Nephron progenitor cell (in vitro differentiated cells): ENCODE measurements around the gene RNF212.

Source experiments
- DNase-seq: peaks from one replicate; pipeline ENCODE4 v3.0.0; 2021
- H3K27ac Mint-ChIP-seq: 2 replicates; pipeline ENCODE4 v1.8.0; 2021; ENCODE audit warnings: mild to moderate bottlenecking, moderate library complexity, mixed read lengths
- H3K27me3 Mint-ChIP-seq: 2 replicates; pipeline ENCODE4 v1.8.0; 2021; ENCODE audit warnings: mild to moderate bottlenecking, low read depth, mixed read lengths; ENCODE audit not compliant: poor library complexity
- H3K36me3 Mint-ChIP-seq: 2 replicates; pipeline ENCODE4 v1.8.0; 2021; ENCODE audit warnings: low read depth, mixed read lengths
- H3K4me1 Mint-ChIP-seq: 2 replicates; pipeline ENCODE4 v1.8.0; 2021; ENCODE audit warnings: mixed read lengths
- H3K4me3 Mint-ChIP-seq: 2 replicates; pipeline ENCODE4 v1.8.0; 2021; ENCODE audit warnings: mild to moderate bottlenecking, moderate library complexity, mixed read lengths
- H3K9me3 Mint-ChIP-seq: 2 replicates; pipeline ENCODE4 v1.8.0; 2021; ENCODE audit warnings: mild to moderate bottlenecking, moderate library complexity, mixed read lengths
- CTCF ChIP-seq: fragments of 200-600 bp; sonication (generic); IDR thresholded peaks from 2 replicates; pipeline ENCODE4 v1.5.0; 2021; ENCODE audit warnings: antibody characterized with exemption

The RNF212 gene

GRCh38 chr4:1105067-1105466 lies 8.3 kb downstream of the RNF212 start:
- Mint-ChIP-seq H3K36me3 (no peaks in the 10 kb centered on the region), H3K9me3 (no peaks in the 10 kb centered on the region), H3K27me3 (peaks cover 56% of the 10 kb centered on the region), H3K4me1 (peaks cover 12% of the 10 kb centered on the region), H3K27ac (no peak overlapping the region), H3K4me3 (no peak overlapping the region)
- no peak for TF ChIP-seq CTCF
- no peak for DNase-seq

- no peak for TF ChIP-seq CTCF
- Mint-ChIP-seq H3K4me3 (no peak overlapping the region), H3K4me1 (peaks cover 12% of the 10 kb centered on the region), H3K27ac (no peak overlapping the region), H3K27me3 (peaks cover 53% of the 10 kb centered on the region), H3K9me3 (no peaks in the 10 kb centered on the region), H3K36me3 (no peaks in the 10 kb centered on the region)
- no peak for DNase-seq
Observed at GRCh38 chr4:1104647-1105046, 8.7 kb downstream of the RNF212 start.

GRCh38 chr4:1099684-1100335 lies 13.6 kb downstream of the RNF212 start:
- no peak for TF ChIP-seq CTCF
- Mint-ChIP-seq H3K9me3 (no peaks in the 10 kb centered on the region), H3K4me3 (no peak overlapping the region), H3K4me1 (no peaks in the 10 kb centered on the region), H3K36me3 (no peaks in the 10 kb centered on the region), H3K27ac (no peak overlapping the region), H3K27me3 (peaks cover 46% of the 10 kb centered on the region)
- no peak for DNase-seq

- Mint-ChIP-seq H3K9me3 (no peaks in the 10 kb centered on the region), H3K4me1 (no peaks in the 10 kb centered on the region), H3K27me3 (peaks cover 46% of the 10 kb centered on the region), H3K4me3 (no peak overlapping the region), H3K27ac (no peak overlapping the region), H3K36me3 (no peaks in the 10 kb centered on the region)
- no peak for TF ChIP-seq CTCF
- no peak for DNase-seq
Observed at GRCh38 chr4:1099270-1099669, 14.1 kb downstream of the RNF212 start.

- Mint-ChIP-seq H3K27ac (no peak overlapping the region), H3K36me3 (no peaks in the 10 kb centered on the region), H3K4me3 (no peak overlapping the region), H3K27me3 (peaks cover 51% of the 10 kb centered on the region), H3K9me3 (no peaks in the 10 kb centered on the region), H3K4me1 (peaks cover 9% of the 10 kb centered on the region)
- no peak for DNase-seq
- TF ChIP-seq CTCF: no peak
Observed at GRCh38 chr4:1098311-1098925, 14.9 kb downstream of the RNF212 start.

- TF ChIP-seq CTCF: no peak
- Mint-ChIP-seq H3K36me3 (no peaks in the 10 kb centered on the region), H3K4me3 (no peak overlapping the region), H3K4me1 (peaks cover 15% of the 10 kb centered on the region), H3K9me3 (no peaks in the 10 kb centered on the region), H3K27ac (no peak overlapping the region), H3K27me3 (peaks cover 53% of the 10 kb centered on the region)
- DNase-seq: no peak
Observed at GRCh38 chr4:1097553-1097952, 15.8 kb downstream of the RNF212 start.
